Activated CD8-positive, alpha-beta T cell treated with anti-CD3 and anti-CD28 coated beads for 36 hours (primary cell): ENCODE measurements around the gene VIPR1. TPM values are rescaled to one million over a fixed set of nuclear protein-coding genes. Genes with fewer than 3 reads are reported as not detected.

Experiments
- ATAC-seq: fragments of 200-7000 bp; cut with Tn5 transposase; one replicate; pipeline ENCODE4 v1.10.0; 2021; ENCODE audit warnings: mild to moderate bottlenecking, moderate library complexity
- CTCF ChIA-PET: fragments of 350-600 bp; sonication (Branson Sonifier 250); formaldehyde crosslinking; loops from one replicate; lab custom pipeline; 2021; ENCODE audit warnings: antibody characterized with exemption; lab: Charles Lee
- POLR2A ChIA-PET: fragments of 350-600 bp; sonication (Branson Sonifier 250); formaldehyde crosslinking; loops from one replicate; lab custom pipeline; 2021; ENCODE audit warnings: antibody characterized with exemption; lab: Charles Lee
- DNase-seq: peaks from one replicate; pipeline ENCODE4 v3.0.0-alpha.2; 2020
- H3K27ac Mint-ChIP-seq: one replicate; pipeline ENCODE4 v1.8.0; 2021; ENCODE audit warnings: mild to moderate bottlenecking, mixed read lengths
- H3K27me3 Mint-ChIP-seq: one replicate; pipeline ENCODE4 v1.8.0; 2021; ENCODE audit warnings: mixed read lengths
- H3K36me3 Mint-ChIP-seq: one replicate; pipeline ENCODE4 v1.8.0; 2021; ENCODE audit warnings: low read depth, mixed read lengths
- H3K4me1 Mint-ChIP-seq: one replicate; pipeline ENCODE4 v1.8.0; 2021; ENCODE audit warnings: low read depth, mixed read lengths
- H3K4me3 Mint-ChIP-seq: one replicate; pipeline ENCODE4 v1.8.0; 2021; ENCODE audit warnings: mild to moderate bottlenecking, moderate library complexity, mixed read lengths
- H3K9me3 Mint-ChIP-seq: one replicate; pipeline ENCODE4 v1.8.0; 2021; ENCODE audit warnings: mixed read lengths
- CTCF ChIP-seq: fragments of 200-600 bp; IDR thresholded peaks from one replicate; pipeline ENCODE4 v1.8.0; 2022; ENCODE audit warnings: antibody characterized with exemption, mild to moderate bottlenecking
- intact Hi-C: fragments of 100-400 bp; cut with micrococcal nuclease; formaldehyde crosslinking; loops from one replicate; pipeline ENCODE4 v1.10.0; 2022
- total RNA-seq, 2 experiments: library from RNA; stranded (reverse); gene quantifications; one replicate each; pipeline ENCODE4 v1.2.3, GENCODE V29; 2021

Gene VIPR1
- total RNA-seq, result 1 to 10 TPM; 8.5 to 9.0 TPM

GRCh38 chr3:42502429-42503250 is at the start of gene VIPR1:
Gene VIPR1 (plus strand): TSS chr3:42502643. CDS start chr3:42502736, 93 bp downstream.
- Mint-ChIP-seq H3K27me3 (peaks cover 13% of the 10 kb centered on the region), H3K4me3 (peak within 1 kb of the TSS; percentile 86), H3K27ac (peak within 1 kb of the TSS; percentile 68), H3K36me3 (no peaks in the 10 kb centered on the region), H3K4me1 (peaks cover 35% of the 10 kb centered on the region), H3K9me3 (no peaks in the 10 kb centered on the region)
- TF ChIP-seq CTCF, result no peak
- intact Hi-C loops, result loop anchor here (5.0 kb wide), 1 partner anchor 35 kb away; no protein-coding TSS in a partner anchor
- DNase-seq (peak; percentile 93), ATAC-seq (peak; percentile 96)
- ChIA-PET CTCF (interaction anchor here (0.7 to 4.8 kb wide), 13 partner anchors 8 to 255 kb away, joined by 3 to 111 read pairs (median 7); partner anchors contain the start of gene SEC22C), POLR2A (interaction anchor here (0.7 to 2.6 kb wide), 10 partner anchors 8 to 248 kb away, joined by 3 to 11 read pairs (median 4); partner anchors contain the start of gene NKTR)

GRCh38 chr3:42456211-42456610 is 46.2 kb upstream of the VIPR1 start:
- intact Hi-C loops, result no loop called here
- ChIA-PET POLR2A (no interaction called here), CTCF (interaction anchor here (1.4 kb wide), 1 partner anchor 83 kb away, joined by 3 read pairs; no protein-coding TSS in a partner anchor)
- DNase-seq (no peak), ATAC-seq (no peak)
- Mint-ChIP-seq H3K9me3 (peaks cover 4% of the 10 kb centered on the region), H3K36me3 (no peaks in the 10 kb centered on the region), H3K4me1 (no peaks in the 10 kb centered on the region), H3K27ac (no peak overlapping the region), H3K4me3 (no peak overlapping the region), H3K27me3 (peaks cover 10% of the 10 kb centered on the region)
- no peak for TF ChIP-seq CTCF

- no peaks in the 10 kb centered on the region for H3K36me3 Mint-ChIP-seq
- no peak overlapping the region for H3K27ac Mint-ChIP-seq
- H3K27me3 Mint-ChIP-seq, result peaks cover 6% of the 10 kb centered on the region
- no peak for TF ChIP-seq CTCF
- intact Hi-C loops, result no loop called here
- ATAC-seq (no peak), DNase-seq (no peak)
- CTCF ChIA-PET, result interaction anchor here (2.3 kb wide), 1 partner anchor 16 kb away, joined by 5 read pairs; no protein-coding TSS in a partner anchor
- no peaks in the 10 kb centered on the region for H3K9me3 Mint-ChIP-seq
- no peak overlapping the region for H3K4me3 Mint-ChIP-seq
- H3K4me1 Mint-ChIP-seq, result no peaks in the 10 kb centered on the region
- POLR2A ChIA-PET, result no interaction called here
Measured at GRCh38 chr3:42459151-42459550, 43.3 kb upstream of the VIPR1 start.

- H3K27me3 Mint-ChIP-seq, result peaks cover 2% of the 10 kb centered on the region
- H3K4me3 Mint-ChIP-seq, result no peak overlapping the region
- no peak for TF ChIP-seq CTCF
- ChIA-PET CTCF (interaction anchor here (1.0 kb wide), 1 partner anchor 18 kb away, joined by 3 read pairs; no protein-coding TSS in a partner anchor), POLR2A (no interaction called here)
- intact Hi-C loops, result no loop called here
- peaks cover 2% of the 10 kb centered on the region for H3K9me3 Mint-ChIP-seq
- H3K4me1 Mint-ChIP-seq, result no peaks in the 10 kb centered on the region
- no peak overlapping the region for H3K27ac Mint-ChIP-seq
- no peaks in the 10 kb centered on the region for H3K36me3 Mint-ChIP-seq
- no peak for ATAC-seq
- DNase-seq, result no peak
Measured at GRCh38 chr3:42461762-42462161, 40.7 kb upstream of the VIPR1 start.

- no peak overlapping the region for H3K4me3 Mint-ChIP-seq
Measured at GRCh38 chr3:42463093-42463492, 39.4 kb upstream of the VIPR1 start.

More at GRCh38 chr3:42463093-42463492, 39.4 kb upstream of the VIPR1 start:
- no peaks in the 10 kb centered on the region for H3K4me1 Mint-ChIP-seq
- DNase-seq (no peak), ATAC-seq (no peak)
- H3K36me3 Mint-ChIP-seq, result no peaks in the 10 kb centered on the region
- H3K27ac Mint-ChIP-seq, result no peak overlapping the region
- TF ChIP-seq CTCF, result no peak
- ChIA-PET POLR2A (no interaction called here), CTCF (interaction anchor here (0.7 to 1.7 kb wide), 3 partner anchors 8 to 216 kb away, joined by 3 to 7 read pairs (median 4); no protein-coding TSS in a partner anchor)
- intact Hi-C loops, result no loop called here
- H3K27me3 Mint-ChIP-seq, result no peaks in the 10 kb centered on the region
- H3K9me3 Mint-ChIP-seq, result peaks cover 2% of the 10 kb centered on the region
